Measurements from ENCODE around the gene GPM6B.

The GPM6B gene

DNA sequence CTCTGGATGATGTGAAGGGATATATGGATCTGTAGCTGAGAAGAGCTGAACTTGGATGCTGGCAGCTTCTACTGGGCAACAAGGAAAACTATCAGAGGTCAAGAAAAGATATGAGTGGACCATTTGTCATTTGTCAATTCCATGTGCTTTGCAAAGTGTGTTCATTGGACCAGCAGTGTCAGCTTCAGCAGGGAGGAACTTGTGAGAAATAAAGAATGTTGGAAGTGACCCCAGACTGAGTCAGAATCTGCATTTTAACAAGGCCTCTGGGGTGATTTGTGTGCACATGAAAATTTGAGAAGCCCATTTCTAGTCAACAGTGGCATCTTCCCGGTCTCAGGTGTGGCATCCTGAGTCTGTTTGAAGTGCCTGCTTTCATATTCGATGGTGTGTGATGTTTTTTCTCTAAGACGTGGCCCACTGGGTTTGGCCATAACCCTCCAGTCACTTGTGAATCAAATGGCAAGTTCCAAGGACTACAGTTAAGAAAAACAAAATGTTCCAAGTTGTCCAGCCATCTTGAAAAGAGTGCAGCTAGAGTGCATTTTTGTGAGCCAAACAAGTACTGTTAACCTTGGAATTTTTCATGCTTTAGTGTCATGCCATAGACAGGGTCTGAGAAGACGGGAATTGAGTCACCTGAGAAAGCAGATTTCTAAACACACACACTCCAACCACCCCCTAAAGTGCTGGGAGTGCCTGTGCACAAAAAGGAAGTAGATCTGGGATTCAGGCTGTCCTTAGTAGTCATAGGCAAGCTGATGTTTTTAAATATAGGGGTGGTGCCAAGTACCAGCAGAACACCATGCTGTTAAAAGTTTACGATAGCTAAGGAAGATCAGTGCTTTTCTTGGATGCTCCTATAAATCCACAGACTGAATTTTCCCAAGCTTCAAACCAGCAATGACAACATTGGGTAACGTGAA is 26.4 kb downstream of the GPM6B start:
- TF ChIP-seq ZFX (IDR thresholded peaks at IDR 0.05): no peak
- TF ChIP-seq, protein P1, sequence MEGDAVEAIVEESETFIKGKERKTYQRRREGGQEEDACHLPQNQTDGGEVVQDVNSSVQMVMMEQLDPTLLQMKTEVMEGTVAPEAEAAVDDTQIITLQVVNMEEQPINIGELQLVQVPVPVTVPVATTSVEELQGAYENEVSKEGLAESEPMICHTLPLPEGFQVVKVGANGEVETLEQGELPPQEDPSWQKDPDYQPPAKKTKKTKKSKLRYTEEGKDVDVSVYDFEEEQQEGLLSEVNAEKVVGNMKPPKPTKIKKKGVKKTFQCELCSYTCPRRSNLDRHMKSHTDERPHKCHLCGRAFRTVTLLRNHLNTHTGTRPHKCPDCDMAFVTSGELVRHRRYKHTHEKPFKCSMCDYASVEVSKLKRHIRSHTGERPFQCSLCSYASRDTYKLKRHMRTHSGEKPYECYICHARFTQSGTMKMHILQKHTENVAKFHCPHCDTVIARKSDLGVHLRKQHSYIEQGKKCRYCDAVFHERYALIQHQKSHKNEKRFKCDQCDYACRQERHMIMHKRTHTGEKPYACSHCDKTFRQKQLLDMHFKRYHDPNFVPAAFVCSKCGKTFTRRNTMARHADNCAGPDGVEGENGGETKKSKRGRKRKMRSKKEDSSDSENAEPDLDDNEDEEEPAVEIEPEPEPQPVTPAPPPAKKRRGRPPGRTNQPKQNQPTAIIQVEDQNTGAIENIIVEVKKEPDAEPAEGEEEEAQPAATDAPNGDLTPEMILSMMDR (conservative IDR thresholded peaks at IDR 0.05): no peak
- no peak overlapping the region for H3K27ac ChIP-seq

GRCh38 chrX:13786048-13786447 is 30.8 kb downstream of the GPM6B start:
- TF ChIP-seq, protein P1 (conservative IDR thresholded peaks at IDR 0.05): no peak
- no peak for TF ChIP-seq ZFX (IDR thresholded peaks at IDR 0.05)

DNA sequence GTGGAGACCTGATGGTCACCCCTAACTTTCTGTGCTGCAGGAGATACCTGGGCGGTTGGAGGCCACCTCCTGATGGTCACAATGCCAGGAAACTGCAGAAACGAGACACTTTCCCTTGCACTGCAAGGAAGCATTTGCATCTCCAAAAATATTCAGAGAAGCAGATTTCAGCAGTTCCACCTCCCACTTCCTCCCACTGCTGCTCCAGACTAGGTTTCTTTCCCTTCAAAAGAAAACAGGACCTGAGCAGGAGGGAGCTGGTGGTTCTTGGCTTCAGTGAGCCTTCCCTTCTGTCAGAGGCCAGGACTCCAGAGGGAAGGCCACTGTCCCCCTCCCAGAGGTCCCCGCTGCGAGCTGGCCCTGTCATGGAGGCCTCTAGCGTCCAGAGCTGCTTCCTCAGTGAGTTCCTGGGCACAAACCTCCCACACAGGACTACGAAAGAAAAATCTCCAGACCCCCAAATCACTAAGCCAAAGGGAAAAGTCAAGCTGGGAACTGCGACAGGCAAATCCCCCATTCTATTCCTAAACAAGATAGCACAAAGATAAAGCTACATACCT is 35.9 kb downstream of the GPM6B start:
- TF ChIP-seq ZFX (IDR thresholded peaks at IDR 0.05): no peak
- TF ChIP-seq, protein P1 (conservative IDR thresholded peaks at IDR 0.05): no peak
- no peak overlapping the region for H3K27ac ChIP-seq

More at GRCh38 chrX:13786048-13786447, 30.8 kb downstream of the GPM6B start:
- no peak overlapping the region for H3K27ac ChIP-seq

GRCh38 chrX:13778916-13779315 is 38.0 kb downstream of the GPM6B start:
- TF ChIP-seq ZFX (IDR thresholded peaks at IDR 0.05): no peak
- TF ChIP-seq, protein P1 (conservative IDR thresholded peaks at IDR 0.05): no peak
- no peak overlapping the region for H3K27ac ChIP-seq

- no peak for TF ChIP-seq ZFX (IDR thresholded peaks at IDR 0.05)
- TF ChIP-seq, protein P1 (conservative IDR thresholded peaks at IDR 0.05): no peak
- no peak overlapping the region for H3K27ac ChIP-seq
These were observed 40.5 kb downstream of the GPM6B start for GRCh38 chrX:13776387-13776786.

- H3K27ac ChIP-seq: no peak overlapping the region
- no peak for TF ChIP-seq ZFX (IDR thresholded peaks at IDR 0.05)
- TF ChIP-seq, protein P1 (conservative IDR thresholded peaks at IDR 0.05): no peak
These were observed 41.1 kb downstream of the GPM6B start for GRCh38 chrX:13775837-13776236.

DNA sequence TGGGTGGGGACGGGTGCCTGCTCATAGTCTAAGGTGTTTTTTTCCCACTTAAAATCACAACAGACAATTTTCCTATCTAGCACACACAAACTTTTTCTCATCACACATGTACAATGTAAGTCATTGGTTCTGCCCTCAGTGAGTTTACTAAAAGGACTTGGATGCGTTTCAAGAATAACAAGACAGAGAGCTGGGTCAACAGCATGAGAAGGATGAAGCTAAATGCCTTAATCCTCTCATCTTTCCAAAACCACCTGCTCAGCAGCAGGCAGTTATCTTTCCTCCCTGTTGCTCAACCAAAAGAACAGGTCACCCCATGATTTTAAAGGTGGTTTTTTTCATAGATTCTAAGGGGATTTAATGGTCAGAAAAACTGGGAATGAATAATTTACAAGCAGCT is 42.2 kb downstream of the GPM6B start:
- H3K27ac ChIP-seq: no peak overlapping the region
- TF ChIP-seq, protein P1 (conservative IDR thresholded peaks at IDR 0.05): no peak
- no peak for TF ChIP-seq ZFX (IDR thresholded peaks at IDR 0.05)

All from C4-2B (cell line).